HepG2 (cell line): ENCODE measurements around the gene PSMB11. TPM values are rescaled to one million over a fixed set of nuclear protein-coding genes. Genes with fewer than 3 reads are reported as not detected.
A peak's percentile ranks its signal among the peaks of the same experiment; 100 is the strongest.

Source experiments
- ATAD3A ChIP-seq: sonication (generic); formaldehyde crosslinking; IDR thresholded peaks from 2 replicates; pipeline ENCODE4 v1.4.0; 2020; ENCODE audit warnings: missing genetic modification reagents
- BRD4 ChIP-seq: sonication (generic); formaldehyde crosslinking; IDR thresholded peaks from 2 replicates; pipeline ENCODE4 v1.4.0; 2020; ENCODE audit warnings: missing genetic modification reagents
- DNMT1 ChIP-seq: sonication (generic); formaldehyde crosslinking; IDR thresholded peaks from 2 replicates; pipeline ENCODE4 v1.5.1; 2020; ENCODE audit warnings: mild to moderate bottlenecking, missing genetic modification reagents
- HDAC6 ChIP-seq: fragments of 200-600 bp; sonication (generic); IDR thresholded peaks from 2 replicates; pipeline ENCODE4 v1.7.0; 2017; ENCODE audit warnings: mild to moderate bottlenecking, antibody characterized with exemption, low read length, low read depth
- HNRNPLL ChIP-seq: fragments of 200-400 bp; formaldehyde crosslinking; IDR thresholded peaks from 2 replicates; pipeline ENCODE4 v1.6.1; 2017; ENCODE audit warnings: mild to moderate bottlenecking, low read depth, low read length; ENCODE audit not compliant: poor library complexity, severe bottlenecking
- MTA1 ChIP-seq: sonication (generic); formaldehyde crosslinking; IDR thresholded peaks from 2 replicates; pipeline ENCODE4 v1.4.0; 2020; ENCODE audit warnings: missing genetic modification reagents, mild to moderate bottlenecking, borderline replicate concordance
- MTA3 ChIP-seq: sonication (generic); formaldehyde crosslinking; IDR thresholded peaks from 2 replicates; pipeline ENCODE4 v1.4.0; 2020; ENCODE audit warnings: missing genetic modification reagents
- REPIN1 ChIP-seq: sonication (generic); formaldehyde crosslinking; IDR thresholded peaks from 2 replicates; pipeline ENCODE4 v1.8.0; 2022; ENCODE audit warnings: missing genetic modification reagents, low read depth, mild to moderate bottlenecking, borderline replicate concordance
- RXRB ChIP-seq: IDR thresholded peaks from 2 replicates; pipeline ENCODE4 v1.6.1; 2016; ENCODE audit warnings: borderline replicate concordance, missing genetic modification reagents, missing compliant biosample characterization
- SAP130 ChIP-seq: IDR thresholded peaks from 2 replicates; pipeline ENCODE4 v1.6.1; 2016; ENCODE audit warnings: low read depth
- SP140L ChIP-seq: sonication (generic); formaldehyde crosslinking; IDR thresholded peaks from 2 replicates; pipeline ENCODE4 v1.4.0; 2020; ENCODE audit warnings: missing genetic modification reagents, borderline replicate concordance
- ZBTB38 ChIP-seq: sonication (generic); formaldehyde crosslinking; IDR thresholded peaks from 2 replicates; pipeline ENCODE4 v1.5.1; 2020; ENCODE audit warnings: mild to moderate bottlenecking, missing genetic modification reagents
- ZNF136 ChIP-seq: sonication (generic); formaldehyde crosslinking; IDR thresholded peaks from 2 replicates; pipeline ENCODE4 v1.8.1; 2022; ENCODE audit warnings: low read depth, mild to moderate bottlenecking, moderate library complexity, missing genetic modification reagents
- ZNF296 ChIP-seq: sonication (generic); formaldehyde crosslinking; conservative IDR thresholded peaks from 2 replicates; pipeline ENCODE4 v1.5.0; 2020; ENCODE audit warnings: mild to moderate bottlenecking, missing genetic modification reagents
- ZNF30 ChIP-seq: sonication (generic); formaldehyde crosslinking; IDR thresholded peaks from 2 replicates; pipeline ENCODE4 v1.5.0; 2020; ENCODE audit warnings: mild to moderate bottlenecking, missing genetic modification reagents
- ZNF441 ChIP-seq: sonication (generic); formaldehyde crosslinking; IDR thresholded peaks from 2 replicates; pipeline ENCODE4 v1.7.0; 2021; ENCODE audit warnings: missing genetic modification reagents, borderline replicate concordance
- ZNF451 ChIP-seq: sonication (generic); formaldehyde crosslinking; IDR thresholded peaks from 2 replicates; pipeline ENCODE4 v1.5.0; 2020; ENCODE audit warnings: mild to moderate bottlenecking, missing genetic modification reagents
- ZNF749 ChIP-seq: sonication (generic); formaldehyde crosslinking; IDR thresholded peaks from 2 replicates; pipeline ENCODE4 v1.8.0; 2022; ENCODE audit warnings: mild to moderate bottlenecking, missing genetic modification reagents, moderate library complexity, borderline replicate concordance
- ZNF768 ChIP-seq: sonication (generic); formaldehyde crosslinking; IDR thresholded peaks from 2 replicates; pipeline ENCODE4 v1.4.0; 2020; ENCODE audit warnings: missing genetic modification reagents
- ZNF772 ChIP-seq: sonication (generic); formaldehyde crosslinking; IDR thresholded peaks from 2 replicates; pipeline ENCODE4 v1.5.0; 2020; ENCODE audit warnings: mild to moderate bottlenecking, missing genetic modification reagents
- ZNF891 ChIP-seq: sonication (generic); formaldehyde crosslinking; IDR thresholded peaks from 2 replicates; pipeline ENCODE4 v1.5.0; 2020; ENCODE audit warnings: mild to moderate bottlenecking, missing genetic modification reagents
- ZSCAN29 ChIP-seq: sonication (generic); formaldehyde crosslinking; conservative IDR thresholded peaks from 2 replicates; pipeline ENCODE4 v1.4.0; 2020; ENCODE audit warnings: mild to moderate bottlenecking, missing genetic modification reagents
- polyA plus RNA-seq, 8 experiments: library from polyadenylated mRNA; depleted of rRNA in 3 of 8; stranded (reverse) in 7 of 8; unstranded in 1 of 8; fragments of >200 nt; fragmentation: Illumina TruSeq in 4 of 8; extraction: Trizol in 4 of 8; gene quantifications; 2 replicates each; pipeline versions ENCODE4 v1.2.1 to v1.2.3, GENCODE V29; 2011 to 2016; ENCODE audit warnings: low read depth in 4 of 8, missing spikeins in 1 of 8, mixed read lengths in 1 of 8; ENCODE audit not compliant: insufficient read depth in 1 of 8
- total RNA-seq, 5 experiments: library from RNA; depleted of rRNA; stranded (reverse); fragments of >200 nt; fragmentation: Illumina TruSeq; extraction: Trizol; gene quantifications; 2 replicates each; pipeline ENCODE4 v1.2.3, GENCODE V29; 2016; ENCODE audit warnings: low read depth in 1 of 5
- TF ChIP-seq, protein P1 (sequence below): sonication (generic); formaldehyde crosslinking; IDR thresholded peaks from 2 replicates; pipeline ENCODE4 v1.5.0; 2020; ENCODE audit warnings: missing genetic modification reagents
- TF ChIP-seq, protein P2 (sequence below): sonication (generic); formaldehyde crosslinking; IDR thresholded peaks from 2 replicates; pipeline ENCODE4 v1.8.0; 2022; ENCODE audit warnings: missing genetic modification reagents, mild to moderate bottlenecking, inconsistent platforms, borderline replicate concordance
- TF ChIP-seq, protein P3 (sequence below): sonication (generic); formaldehyde crosslinking; IDR thresholded peaks from 2 replicates; pipeline ENCODE4 v1.4.0; 2020; ENCODE audit warnings: missing genetic modification reagents
- TF ChIP-seq, protein P4 (sequence below): sonication (generic); formaldehyde crosslinking; IDR thresholded peaks from 2 replicates; pipeline ENCODE4 v1.5.0; 2020; ENCODE audit warnings: mild to moderate bottlenecking, missing genetic modification reagents, moderate library complexity

PSMB11 gene
- total and polyA plus RNA-seq, 2 of the 13 experiments (the other 11 are each of a cell fraction or from before 2014, with no cell fraction given), result not detected

DNA sequence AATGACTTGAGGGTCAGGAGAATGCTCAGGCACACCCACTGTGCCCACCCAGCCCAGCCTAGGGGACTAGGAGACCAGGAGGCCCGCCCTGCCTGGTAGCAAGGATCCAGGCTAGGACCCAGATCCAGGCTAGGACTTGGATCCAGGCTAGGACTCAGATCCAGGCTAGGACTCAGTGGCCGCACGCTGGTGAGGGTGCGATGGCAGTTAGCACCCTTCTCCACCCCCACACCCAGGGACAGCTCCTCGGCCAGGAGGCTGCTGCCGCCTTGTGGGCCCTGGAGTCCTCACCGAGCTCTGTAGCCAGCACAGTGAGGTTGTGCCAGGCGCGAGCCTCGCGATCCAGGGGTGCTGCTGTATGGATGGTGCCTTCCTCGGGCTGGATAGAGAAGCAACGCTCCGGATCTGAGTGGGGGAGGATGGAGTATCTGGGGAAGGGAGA, 10.2 kb downstream of the PSMB11 start (continued):
- TF ChIP-seq HDAC6 (no peak), ZNF136 (CRISPR knock-in tag) (no peak), ZNF772 (CRISPR knock-in tag) (peak; percentile 66), DNMT1 (peak; percentile 31; the same call in 1 of the 2 replicates), MTA3 (CRISPR knock-in tag) (no peak), MTA1 (CRISPR knock-in tag) (peak; percentile 83; the same call in 1 of the 2 replicates), ZSCAN29 (CRISPR knock-in tag) (no peak), ZNF441 (CRISPR knock-in tag) (no peak), BRD4 (CRISPR knock-in tag) (no peak), ZBTB38 (CRISPR knock-in tag) (peak; percentile 89), SP140L (CRISPR knock-in tag) (no peak), ATAD3A (CRISPR knock-in tag) (no peak), ZNF451 (CRISPR knock-in tag) (peak; percentile 70; the same call in 1 of the 2 replicates), SAP130 (CRISPR knock-in tag) (peak; percentile 51; the same call in 1 of the 2 replicates), ZNF891 (CRISPR knock-in tag) (no peak), RXRB (peak; percentile 29; the same call in 1 of the 2 replicates), HNRNPLL (peak; percentile 45), ZNF30 (CRISPR knock-in tag) (no peak), ZNF749 (no peak), ZNF768 (CRISPR knock-in tag) (peak; percentile 63; the same call in 1 of the 2 replicates), REPIN1 (CRISPR knock-in tag) (0 out of 2 replicates have a peak, but pooled peaks have one; percentile 63), ZNF296 (CRISPR knock-in tag) (0 out of 2 replicates have a peak, but pooled peaks have one; percentile 2)
- TF ChIP-seq, protein P1, sequence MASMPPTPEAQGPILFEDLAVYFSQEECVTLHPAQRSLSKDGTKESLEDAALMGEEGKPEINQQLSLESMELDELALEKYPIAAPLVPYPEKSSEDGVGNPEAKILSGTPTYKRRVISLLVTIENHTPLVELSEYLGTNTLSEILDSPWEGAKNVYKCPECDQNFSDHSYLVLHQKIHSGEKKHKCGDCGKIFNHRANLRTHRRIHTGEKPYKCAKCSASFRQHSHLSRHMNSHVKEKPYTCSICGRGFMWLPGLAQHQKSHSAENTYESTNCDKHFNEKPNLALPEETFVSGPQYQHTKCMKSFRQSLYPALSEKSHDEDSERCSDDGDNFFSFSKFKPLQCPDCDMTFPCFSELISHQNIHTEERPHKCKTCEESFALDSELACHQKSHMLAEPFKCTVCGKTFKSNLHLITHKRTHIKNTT (CRISPR knock-in tag), result no peak
- TF ChIP-seq, protein P2, sequence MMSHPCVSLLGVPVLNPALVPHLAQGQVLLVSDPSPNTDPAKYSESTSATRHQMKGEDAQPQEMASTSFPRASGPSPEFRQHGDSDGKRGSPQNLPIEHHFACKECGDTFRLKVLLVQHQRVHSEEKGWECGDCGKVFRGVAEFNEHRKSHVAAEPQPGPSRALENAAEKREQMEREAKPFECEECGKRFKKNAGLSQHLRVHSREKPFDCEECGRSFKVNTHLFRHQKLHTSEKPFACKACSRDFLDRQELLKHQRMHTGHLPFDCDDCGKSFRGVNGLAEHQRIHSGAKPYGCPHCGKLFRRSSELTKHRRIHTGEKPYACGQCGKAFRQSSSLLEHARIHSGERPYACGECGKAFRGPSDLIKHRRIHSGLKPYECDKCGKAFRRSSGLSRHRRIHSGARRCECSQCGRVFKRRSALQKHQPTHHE (CRISPR knock-in tag), result no peak
- TF ChIP-seq, protein P3, sequence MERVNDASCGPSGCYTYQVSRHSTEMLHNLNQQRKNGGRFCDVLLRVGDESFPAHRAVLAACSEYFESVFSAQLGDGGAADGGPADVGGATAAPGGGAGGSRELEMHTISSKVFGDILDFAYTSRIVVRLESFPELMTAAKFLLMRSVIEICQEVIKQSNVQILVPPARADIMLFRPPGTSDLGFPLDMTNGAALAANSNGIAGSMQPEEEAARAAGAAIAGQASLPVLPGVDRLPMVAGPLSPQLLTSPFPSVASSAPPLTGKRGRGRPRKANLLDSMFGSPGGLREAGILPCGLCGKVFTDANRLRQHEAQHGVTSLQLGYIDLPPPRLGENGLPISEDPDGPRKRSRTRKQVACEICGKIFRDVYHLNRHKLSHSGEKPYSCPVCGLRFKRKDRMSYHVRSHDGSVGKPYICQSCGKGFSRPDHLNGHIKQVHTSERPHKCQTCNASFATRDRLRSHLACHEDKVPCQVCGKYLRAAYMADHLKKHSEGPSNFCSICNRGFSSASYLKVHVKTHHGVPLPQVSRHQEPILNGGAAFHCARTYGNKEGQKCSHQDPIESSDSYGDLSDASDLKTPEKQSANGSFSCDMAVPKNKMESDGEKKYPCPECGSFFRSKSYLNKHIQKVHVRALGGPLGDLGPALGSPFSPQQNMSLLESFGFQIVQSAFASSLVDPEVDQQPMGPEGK, result peak; percentile 62
- TF ChIP-seq, protein P4, sequence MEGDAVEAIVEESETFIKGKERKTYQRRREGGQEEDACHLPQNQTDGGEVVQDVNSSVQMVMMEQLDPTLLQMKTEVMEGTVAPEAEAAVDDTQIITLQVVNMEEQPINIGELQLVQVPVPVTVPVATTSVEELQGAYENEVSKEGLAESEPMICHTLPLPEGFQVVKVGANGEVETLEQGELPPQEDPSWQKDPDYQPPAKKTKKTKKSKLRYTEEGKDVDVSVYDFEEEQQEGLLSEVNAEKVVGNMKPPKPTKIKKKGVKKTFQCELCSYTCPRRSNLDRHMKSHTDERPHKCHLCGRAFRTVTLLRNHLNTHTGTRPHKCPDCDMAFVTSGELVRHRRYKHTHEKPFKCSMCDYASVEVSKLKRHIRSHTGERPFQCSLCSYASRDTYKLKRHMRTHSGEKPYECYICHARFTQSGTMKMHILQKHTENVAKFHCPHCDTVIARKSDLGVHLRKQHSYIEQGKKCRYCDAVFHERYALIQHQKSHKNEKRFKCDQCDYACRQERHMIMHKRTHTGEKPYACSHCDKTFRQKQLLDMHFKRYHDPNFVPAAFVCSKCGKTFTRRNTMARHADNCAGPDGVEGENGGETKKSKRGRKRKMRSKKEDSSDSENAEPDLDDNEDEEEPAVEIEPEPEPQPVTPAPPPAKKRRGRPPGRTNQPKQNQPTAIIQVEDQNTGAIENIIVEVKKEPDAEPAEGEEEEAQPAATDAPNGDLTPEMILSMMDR (CRISPR knock-in tag), result peak; percentile 99
